ENCODE results near the gene SRCIN1.
"Not testable (repeated sequence)": the region's sequence is repeated elsewhere in the genome, so short reads cannot be mapped to it uniquely, and the experiment has no call there.

SRCIN1 gene

DNA sequence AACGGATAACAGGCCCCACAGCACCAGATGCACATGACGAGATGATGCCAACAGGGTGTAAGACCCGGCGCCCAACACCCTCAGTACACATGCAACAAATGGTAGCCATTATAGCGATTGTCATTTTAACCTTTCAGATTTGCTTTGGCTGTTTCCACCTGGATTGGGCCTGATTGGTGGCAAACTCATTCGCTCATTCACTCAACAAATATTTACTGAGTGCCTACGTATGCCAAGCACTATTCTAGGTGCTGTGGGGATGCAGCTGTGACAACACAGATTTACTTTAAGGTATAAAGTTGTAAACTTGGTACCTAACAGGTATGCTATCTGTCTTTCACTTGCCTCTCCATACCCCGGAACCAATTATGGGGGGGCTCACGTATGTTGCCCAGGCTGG, 66.8 kb downstream of the SRCIN1 start:
- DNase-seq = peak; percentile 21 to 77

DNA sequence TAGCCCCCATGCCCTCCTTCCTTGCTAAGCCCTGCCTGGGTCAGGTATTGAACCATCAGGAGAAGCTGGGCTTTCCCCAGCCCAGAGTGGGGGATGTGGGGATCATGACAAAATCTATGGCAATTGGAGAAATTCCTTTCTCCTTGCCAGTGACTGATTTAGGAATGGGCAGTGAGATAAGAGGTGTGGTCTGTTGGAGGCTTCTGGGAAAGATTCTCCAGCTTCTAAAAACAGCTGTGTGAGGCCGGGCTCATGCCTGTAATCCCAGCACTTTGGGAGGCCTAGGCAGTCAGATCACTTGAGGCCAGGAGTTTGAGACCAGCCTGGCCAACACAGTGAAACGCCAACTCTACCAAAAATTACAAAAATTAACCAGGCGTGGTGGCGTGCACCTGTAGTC, 69.1 kb downstream of the SRCIN1 start:
- DNase-seq = no peak

DNA sequence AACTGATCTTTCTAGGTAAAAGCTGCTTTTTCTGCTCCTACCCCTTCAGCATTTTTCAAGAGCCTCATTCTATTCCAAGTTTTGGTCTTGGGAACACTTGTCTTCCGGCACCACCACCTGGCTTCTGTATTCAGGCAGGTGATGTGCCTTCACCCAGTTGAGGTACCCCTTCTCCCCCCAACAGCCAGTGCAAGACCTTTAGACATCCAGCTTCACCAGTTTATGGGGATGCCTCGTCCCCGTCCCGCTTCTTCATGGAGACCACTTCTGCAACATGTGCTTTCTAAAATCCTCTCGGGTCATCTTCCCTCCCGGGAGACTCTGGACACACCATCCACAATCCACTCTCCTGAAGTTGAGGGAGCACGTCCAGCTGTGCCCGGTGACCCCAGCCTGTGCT, 69.9 kb downstream of the SRCIN1 start:
- DNase-seq = no peak

DNA sequence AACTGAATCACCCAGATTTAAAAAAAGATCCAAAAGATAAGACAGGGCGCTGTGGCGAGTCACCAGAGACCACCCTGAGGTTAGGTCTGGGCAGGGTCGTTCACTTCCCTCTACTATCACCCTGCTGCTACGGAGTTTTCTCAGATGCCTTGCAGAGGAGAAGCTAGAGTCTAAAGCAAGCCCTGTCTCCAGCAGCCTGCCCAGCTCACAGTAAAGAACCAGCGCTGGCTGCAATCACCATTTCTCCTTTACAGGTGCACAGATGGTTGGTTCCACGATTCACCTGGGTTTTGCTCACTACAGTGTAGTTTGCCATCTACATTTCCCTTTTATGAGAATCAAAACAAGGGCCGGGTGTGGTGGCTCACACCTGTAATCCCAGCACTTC, 71.3 kb downstream of the SRCIN1 start:
- DNase-seq = no peak

DNA sequence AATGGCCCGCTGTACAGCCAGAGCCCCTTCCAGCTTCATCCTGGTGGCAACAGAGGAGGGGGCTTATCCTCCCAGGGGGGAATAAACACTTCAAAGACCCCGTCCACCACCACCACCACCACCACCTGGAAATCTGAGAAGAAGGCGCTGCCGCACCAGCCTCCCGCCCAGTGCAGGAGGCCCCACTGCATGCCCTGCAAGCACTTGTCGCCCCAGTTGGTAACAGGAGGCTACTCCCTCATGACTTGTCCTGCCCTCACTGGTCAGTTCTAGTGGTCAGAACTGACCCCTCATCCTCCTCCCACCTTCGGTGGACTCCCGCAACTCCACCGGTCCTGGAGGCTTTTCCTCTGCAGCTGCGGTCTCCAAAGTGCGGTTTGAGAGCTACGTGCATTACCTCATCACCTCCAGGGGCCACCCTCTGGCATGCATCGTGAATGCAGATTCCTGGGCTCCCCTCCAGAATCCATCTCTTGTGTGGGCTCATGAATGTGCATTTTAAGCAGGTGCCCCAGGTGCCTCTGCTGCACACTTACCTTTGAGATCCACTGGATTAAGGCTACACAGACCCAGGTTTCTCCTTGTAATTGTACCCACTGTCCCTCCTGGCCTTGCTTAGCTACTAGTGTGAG, 71.8 kb downstream of the SRCIN1 start:
- DNase-seq = no peak

DNA sequence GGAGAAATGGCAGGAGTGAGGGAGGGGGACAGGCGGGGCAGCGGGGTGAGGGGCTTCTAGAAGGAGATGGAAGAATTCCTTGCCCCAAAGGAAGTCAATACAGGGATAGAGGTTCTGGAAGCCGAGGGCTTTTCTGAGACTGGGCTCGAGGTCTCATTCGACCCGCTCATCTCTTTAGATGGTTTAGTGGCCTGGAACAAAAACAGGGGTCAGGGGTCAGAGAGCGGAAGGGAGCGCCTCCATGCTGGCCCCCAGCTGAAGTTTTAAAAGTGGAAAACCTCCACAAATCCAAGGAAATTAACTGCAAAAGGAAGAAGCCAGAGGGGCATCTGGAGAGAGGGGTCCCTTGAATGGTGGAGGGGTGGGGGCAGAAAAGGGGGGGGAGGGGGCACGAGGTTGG, 72.5 kb downstream of the SRCIN1 start:
- DNase-seq = no peak

DNA sequence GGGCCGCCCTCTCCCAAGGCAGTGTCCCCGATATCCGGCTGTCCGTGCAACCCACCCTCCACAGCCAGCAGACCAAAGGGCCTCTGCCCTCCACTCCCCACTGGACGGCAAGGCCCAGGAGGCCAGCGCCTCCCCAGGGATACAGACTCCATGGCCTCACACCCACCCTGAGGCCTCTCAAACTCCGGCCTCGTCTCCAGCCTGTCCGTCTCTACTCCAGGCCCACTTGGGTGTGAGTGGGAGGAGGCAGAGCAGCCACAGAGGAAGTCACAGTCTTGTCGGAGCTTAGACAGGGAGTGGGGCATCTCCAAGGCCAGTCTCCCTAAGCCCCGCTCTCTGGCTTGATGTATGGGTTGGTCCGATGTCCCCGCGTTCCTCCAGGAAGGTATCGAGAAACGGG, 73.3 kb downstream of the SRCIN1 start:
- DNase-seq = no peak

DNA sequence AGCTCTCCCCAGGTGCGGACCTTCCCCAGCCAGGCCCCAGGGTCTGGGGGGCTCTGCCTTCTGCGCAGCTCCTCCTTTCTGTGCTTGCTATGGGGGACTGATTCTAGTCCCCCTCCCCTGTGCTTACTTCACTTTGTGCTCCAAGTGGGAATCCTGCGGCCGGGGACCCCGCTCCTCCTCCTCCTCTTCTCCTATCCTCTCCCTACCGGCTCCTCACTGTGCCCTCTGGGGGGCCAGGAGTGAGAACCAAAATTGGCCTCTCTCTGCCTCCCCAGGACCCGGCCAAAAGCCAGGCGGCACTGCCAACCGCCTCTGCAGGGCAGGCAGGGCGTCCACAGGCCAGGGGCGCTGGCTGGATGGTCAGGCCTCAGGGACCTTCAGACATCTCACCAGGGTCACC, 74.0 kb downstream of the SRCIN1 start:
- not testable (repeated sequence) for DNase-seq

DNA sequence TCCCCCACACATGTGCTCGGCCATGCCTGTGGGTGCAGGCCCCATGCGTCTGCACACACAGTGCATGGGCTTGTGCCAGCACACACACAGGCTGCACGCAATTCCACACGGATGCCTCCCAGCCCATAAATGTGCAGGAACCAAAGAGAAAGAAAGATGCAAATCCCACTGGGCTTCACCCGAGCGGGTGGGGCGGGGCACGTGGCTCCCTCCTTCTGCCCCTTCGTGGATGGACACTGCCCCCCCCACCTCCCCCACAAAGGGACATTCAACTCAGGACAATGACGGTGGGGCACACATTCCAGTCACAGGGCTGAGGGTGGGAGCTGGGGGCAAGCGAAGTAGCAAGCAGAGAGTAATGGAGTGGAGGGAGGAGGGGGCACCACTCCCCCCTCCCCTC, 74.9 kb downstream of the SRCIN1 start:
- not testable (repeated sequence) for DNase-seq

DNA sequence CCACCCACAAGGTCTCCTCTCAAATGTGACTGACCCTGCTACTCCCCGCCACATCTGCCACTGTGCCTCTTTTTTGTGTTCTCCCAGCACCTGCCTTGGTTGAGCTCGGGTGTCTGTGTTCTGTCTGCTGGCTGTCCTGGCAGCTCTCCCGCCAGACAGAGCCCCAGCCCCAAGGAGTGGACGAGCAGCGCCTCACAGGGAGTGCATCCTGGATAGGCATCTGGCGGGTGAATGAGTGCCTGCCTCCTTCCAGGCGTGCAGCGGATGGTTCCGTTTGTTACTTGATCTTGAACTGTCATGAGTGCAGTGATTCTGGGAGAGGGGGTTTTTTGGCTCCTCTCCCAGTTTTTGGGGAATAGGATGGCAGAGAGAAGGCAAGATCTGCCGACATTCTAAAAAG, 77.6 kb downstream of the SRCIN1 start:
- not testable (repeated sequence) for DNase-seq

DNA sequence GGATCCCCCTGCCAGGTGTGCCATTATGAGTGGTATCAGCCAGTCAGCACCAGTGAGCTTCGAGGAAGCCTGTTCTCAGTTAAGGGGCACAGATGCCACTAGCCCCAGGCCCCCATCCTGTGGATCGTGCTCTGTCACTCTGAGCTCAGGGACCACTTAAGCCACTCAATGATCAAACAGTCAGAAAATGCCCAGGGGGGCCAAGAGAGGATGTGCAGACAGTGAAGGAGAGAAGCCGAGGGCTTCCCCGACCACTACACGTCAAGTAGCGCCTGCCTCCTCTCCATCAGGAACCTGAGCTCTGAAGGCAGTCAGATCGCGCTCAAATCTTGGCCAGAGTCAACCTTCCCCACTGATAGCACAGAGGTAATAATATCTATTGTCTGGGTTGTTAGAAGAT, 79.2 kb downstream of the SRCIN1 start:
- DNase-seq = not testable (repeated sequence)

DNA sequence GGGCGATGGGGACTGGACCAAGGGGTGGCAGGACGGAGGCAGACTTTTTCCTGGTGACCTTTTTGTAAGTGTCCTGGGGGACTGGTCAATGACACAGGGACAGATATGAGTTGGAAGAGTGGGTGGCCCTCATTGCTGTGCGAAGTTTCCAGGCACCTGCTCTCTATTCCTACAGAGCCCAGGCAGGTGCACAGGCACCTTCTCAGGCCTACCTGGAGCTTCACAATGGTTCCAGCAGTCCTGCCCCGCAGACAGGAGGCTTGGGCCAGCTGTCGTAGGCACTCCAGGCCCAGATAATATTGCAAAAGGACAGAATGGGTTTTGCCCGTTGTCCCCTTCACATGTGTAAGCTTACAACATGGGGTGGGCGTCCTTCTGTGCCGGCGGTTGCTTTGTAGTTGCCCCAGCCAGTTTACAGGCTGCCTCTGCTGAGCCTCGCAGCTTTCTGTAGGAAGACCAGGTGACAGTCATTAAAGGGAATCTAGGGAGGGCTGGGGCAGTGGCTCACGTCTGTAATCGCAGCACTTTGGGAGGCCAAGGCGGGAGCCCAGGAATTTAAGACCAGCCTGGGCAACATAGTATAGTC, 93.2 kb downstream of the SRCIN1 start:
- DNase-seq = no peak

DNA sequence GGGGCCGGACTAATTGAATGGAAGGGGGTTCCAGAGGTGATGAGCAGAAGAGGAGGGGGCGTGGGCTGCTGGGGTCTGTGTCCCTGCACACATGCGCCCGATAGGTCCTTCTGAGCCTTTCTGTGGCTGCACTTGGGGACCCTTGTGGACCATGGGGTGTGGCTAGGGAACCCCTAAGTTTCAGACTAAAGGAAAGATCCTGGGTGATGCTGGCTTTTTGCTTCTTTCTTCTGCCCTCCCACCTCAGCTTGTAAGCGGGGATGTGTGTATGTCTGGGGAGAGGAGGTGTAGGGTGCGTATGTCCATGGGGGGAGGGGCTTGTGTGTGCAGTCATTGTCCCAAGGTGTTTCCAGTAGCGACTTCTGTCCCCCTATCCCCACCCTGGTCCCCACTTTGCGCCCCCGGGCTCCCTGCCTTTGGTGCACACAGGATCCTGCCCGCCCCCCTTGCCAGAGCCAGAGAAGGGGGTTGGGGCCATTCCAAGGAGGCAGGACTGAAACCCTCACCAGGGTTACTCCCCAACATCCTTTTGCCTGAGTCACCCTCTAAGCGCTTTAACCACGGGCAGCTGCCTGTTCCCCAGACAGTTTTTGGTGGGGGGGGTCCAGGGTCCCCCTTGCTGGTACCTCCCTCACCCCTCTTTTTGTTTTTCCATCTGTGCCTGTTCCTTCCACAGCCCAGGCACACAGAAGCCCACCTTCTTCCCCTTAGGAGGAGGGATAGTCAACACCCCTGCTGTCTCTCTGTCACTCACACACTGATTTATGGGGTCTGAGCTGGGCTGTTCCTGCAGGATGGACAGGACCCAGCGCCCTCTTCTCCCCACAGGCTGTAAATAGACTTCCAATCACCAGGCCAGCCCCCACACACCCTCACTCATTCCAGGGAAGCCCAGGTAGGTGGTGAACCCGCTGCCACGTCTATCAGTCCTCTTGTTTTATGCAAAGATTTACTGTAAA, 94.3 kb downstream of the SRCIN1 start:
- no peak for DNase-seq

DNA sequence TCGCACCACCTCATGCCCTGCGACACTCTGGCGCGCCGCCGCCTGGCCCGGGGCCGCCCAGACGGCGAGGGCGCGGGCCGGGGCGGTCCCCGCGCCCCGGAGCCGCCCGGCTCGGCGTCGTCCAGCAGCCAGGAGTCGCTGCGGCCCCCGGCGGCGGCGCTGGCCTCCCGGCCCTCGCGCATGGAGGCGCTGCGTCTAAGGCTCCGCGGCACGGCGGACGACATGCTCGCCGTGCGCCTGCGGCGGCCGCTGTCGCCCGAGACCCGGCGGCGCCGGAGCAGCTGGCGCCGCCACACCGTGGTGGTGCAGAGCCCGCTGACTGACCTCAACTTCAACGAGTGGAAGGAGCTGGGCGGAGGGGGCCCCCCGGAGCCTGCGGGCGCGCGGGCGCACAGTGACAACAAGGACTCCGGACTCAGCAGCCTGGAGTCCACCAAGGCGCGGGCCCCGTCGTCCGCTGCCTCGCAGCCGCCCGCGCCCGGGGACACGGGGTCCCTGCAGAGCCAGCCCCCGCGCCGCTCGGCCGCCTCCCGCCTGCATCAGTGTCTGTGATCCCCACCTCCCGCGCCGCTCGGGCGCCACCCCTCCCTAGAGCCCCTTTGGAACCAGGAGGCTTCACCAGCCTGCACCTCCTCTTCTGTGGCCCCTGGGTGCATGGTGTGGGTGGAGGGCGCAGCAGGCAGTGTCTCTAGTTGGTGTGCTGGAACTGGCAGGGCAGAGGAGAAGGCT, 95.2 kb downstream of the SRCIN1 start:
- no peak for DNase-seq

DNA sequence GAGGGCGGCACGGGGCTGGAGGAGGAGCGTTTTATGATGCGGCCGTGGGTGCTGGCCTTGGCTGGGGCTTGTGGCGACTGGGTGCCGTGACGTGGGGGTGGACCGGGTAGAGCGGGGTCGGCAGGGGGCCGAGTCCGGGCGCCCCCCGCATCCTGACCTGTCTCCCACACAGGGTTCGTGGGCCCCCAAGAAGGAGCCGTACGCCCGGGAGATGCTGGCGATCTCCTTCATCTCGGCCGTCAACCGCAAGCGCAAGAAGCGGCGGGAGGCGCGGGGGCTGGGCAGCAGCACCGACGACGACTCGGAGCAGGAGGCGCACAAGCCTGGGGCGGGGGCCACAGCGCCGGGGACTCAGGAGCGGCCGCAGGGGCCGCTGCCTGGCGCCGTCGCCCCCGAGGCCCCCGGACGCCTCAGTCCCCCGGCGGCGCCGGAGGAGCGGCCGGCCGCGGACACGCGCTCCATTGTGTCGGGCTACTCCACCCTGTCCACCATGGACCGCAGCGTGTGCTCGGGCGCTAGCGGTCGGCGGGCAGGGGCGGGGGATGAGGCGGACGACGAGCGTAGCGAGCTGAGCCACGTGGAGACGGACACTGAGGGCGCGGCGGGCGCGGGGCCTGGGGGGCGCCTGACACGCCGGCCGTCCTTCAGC, 95.9 kb downstream of the SRCIN1 start:
- no peak for DNase-seq

DNA sequence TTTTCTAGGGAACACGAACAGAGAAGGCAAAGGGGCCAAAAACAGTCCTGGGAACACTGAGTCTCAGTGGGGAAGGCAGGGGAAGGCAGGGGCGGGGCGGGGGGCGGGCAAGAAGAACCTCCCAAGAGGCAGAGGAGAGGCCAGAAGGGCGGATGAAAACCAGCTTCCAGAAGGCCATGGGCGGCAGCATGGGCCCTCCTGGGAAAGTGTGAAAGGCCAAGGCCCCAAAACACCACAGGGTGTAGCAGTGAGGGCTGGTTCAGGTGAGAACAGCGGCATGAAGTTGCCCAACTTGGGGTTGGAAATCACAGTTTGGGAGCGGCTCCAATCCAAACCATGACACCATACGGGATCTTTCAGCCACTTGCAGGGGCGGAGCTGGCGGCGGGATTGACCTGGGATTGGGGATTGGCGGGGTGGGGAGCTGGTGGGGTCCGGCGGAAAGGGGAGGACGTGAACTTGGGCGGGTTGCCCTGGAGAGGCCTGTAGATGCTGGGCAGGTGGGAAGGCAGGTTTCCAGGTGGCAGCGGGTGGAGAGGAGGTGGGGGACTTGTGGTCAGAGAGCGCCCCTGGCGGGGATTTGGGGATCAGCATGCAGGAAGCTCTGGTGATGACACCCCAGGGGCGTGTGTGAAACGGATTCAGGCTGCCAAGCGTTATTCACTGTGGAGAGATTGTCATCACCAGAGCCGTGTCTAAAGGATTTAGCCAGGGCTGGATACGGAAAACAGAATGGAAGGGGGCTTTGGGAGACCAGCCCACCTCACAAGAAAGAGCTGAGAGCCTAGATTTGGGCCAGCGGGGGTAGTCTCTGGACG, 96.6 kb downstream of the SRCIN1 start:
- DNase-seq = peak; percentile 7 to 40

DNA sequence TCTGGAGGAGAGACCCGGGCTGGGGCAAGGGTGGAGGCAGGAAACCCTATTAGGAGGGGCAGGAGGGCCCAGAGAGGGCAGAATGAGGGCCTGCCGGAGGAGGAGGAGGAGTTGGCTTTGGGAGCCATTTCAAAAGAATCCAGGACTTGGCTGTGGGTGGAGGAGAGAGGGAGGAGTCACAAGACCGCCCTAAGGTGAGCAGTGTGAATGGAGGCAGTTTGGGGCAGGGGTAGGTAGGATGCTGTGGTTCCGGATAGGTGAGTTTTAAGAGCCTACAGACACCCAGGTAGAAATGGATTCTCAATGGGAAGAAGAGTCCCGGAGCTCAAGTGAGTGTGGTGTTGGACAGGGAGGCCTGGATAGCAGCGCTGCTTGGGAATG, 97.2 kb downstream of the SRCIN1 start:
- no peak for DNase-seq

DNA sequence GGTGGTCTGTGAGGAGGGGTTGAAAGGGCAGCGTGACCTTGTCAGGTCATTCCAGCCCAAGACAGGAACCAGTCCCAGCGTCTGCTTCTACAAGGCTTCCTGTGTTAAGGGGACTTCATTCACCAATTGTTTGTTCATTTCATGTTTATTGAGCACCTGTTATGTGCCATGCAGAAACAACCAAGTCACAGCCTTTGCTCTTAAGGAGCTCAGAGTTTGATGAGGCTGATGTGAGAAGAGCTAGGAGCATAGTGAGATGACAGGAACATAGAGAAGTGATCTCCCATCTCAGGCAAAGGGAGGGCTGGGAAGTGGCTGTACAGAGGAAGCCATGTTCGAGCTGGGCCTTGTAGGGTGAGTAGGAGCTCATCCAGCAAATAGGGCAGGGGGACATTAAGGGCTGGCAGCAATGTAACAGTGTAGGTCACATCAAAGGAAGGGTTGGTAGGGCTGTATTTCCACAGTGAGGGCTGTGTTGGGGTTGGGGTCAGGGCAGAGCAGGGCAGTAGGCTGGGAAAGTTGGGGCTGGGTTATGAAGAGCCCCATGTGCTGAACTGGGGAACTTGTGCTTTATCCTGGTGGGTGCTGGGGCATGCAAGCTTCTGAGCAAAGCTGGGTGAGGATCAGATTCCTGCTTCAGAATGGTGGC, 97.7 kb downstream of the SRCIN1 start:
- no peak for DNase-seq

DNA sequence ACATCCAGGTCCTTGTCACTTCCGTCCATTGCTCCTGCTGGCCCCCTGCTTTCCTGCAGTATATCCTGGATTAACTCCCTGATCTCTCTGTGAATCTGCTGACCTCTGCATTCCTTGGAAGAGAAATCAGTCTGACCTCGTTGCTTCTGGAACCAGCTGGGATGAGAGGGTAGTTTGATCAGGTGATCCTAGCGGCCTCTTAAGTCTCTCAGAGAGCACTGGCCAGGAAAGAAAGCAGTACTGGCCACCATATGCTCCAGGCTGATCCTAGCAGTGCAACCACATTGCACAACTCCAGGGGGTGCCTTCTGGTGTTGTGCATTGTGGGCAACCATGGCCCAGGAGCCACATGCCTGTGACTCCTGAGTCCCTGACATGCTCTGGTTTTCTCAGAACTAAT, 98.3 kb downstream of the SRCIN1 start:
- no peak for DNase-seq

DNA sequence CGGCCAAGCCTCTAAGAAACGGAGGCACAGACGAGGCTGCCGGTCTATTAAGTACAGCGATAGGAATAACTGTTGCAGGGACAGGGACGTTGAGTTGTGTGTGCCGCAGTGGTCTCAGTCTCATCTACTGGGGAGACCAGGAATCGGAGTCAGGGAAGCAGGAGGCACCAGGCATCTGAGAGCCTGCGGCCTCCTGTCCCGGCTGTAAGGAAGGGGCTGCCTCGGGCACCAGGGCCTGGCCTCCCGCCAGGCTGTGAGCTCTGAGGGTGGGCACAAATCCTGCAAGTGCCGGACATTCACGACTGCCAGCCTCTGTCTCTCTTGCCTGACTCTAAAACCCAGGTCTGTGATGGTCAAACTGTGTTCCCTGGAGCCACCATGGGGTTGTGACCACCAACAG, 101.5 kb downstream of the SRCIN1 start:
- DNase-seq = no peak

DNA sequence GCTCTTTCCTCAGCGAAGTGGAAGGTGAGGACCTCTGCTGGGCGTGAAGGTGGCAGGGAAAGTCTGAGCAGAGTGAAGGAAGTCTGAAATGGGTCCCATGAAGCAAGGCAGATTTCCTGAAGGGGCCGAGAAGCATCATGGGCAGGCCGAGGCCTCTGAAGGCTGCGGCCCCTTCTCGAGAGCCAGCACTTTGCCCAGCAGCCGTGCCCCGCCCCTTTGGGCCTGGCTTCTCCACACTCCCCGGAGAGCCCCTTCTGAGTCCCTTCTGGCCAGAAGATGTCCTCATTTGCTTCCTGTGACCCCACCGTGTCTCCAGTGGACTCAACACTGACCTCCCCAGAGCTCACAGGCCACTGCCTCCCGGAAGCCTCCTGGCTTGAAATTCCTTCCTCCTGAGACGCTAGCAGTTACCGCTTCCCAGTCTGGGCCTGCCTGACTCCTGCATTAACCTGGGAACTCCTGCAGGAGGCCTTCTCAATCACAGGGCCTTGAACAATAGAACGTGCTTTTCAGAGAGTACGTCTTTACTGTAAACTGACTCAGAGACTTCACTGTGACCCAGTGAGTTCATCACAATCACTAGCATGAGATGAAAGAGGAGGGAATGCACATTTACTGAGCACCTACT, 102.4 kb downstream of the SRCIN1 start:
- DNase-seq = not testable (repeated sequence)
